G401 (cell line): ENCODE data around the gene SFRP2. TPM values are rescaled to one million over a fixed set of nuclear protein-coding genes. Genes with fewer than 3 reads are reported as not detected.

ENCODE experiments used
- DNase-seq: peaks from one replicate; pipeline ENCODE4 v3.0.0-alpha.2; 2015; ENCODE audit warnings: low spot score
- in situ Hi-C: cut with HindIII; loops from 2 replicates; pipeline ENCODE4 v1.10.0; 2016; ENCODE audit warnings: low sequenced_read_pairs, mixed read lengths
- total RNA-seq: library from RNA; depleted of rRNA; stranded (reverse); fragments of >200 nt; shearing (Covaris generic); gene quantifications from 2 replicates; pipeline ENCODE4 v1.2.3, GENCODE V29; 2014; rRNA removed

The SFRP2 gene
- total RNA-seq, 1 experiment from 2014 or later: not detected

GRCh38 chr4:153745651-153746050, 43.2 kb downstream of the SFRP2 start:
- in situ Hi-C loops: no loop called here

DNA sequence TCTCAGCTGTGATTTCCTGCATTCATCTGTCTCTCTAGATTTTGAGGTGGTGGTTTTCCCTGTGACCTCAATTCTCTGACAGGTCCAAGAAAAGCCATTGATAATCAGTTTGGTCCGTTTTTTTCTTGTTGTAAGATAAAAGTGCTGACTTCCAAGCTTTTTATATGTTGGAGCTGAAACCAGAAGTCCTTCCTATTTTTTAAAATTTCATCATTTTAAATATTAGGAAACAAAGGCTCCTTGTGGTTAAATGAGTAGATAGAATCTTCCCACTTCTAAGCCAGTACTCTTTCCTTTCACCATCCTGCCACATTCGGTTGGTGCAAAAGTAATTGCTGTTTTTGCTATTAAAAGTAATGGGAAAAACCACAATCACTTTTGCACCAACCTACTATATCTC, 47.3 kb downstream of the SFRP2 start:
- no peak for DNase-seq
- in situ Hi-C loops: no loop called here

More at GRCh38 chr4:153745651-153746050, 43.2 kb downstream of the SFRP2 start:
- DNase-seq: no peak

DNA sequence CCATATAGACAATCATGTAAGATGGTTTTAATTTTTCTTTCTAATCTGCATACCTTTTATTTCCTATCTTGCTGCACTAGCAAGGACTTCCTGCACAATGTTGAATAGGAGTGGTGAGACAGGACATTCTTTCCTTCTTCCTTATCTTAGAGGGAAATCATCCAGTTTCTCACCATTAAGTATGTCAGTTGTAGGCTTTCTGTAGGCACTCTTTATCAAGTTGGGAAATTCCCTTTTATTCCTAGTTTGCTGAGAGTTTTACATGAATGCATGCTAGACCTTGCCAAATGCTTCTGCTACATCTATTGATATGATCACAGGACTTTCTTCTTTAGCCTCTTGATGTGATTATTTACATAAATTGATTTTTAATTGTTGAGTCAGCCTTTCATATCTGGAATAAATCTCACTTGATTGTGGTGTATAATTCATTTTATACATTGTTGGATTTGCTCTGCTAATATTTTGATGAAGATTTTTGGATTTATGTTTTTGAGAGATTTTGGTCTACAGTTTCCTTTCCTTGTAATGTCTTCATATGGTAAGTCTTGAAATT, 52.9 kb downstream of the SFRP2 start:
- in situ Hi-C loops: no loop called here
- DNase-seq: no peak

DNA sequence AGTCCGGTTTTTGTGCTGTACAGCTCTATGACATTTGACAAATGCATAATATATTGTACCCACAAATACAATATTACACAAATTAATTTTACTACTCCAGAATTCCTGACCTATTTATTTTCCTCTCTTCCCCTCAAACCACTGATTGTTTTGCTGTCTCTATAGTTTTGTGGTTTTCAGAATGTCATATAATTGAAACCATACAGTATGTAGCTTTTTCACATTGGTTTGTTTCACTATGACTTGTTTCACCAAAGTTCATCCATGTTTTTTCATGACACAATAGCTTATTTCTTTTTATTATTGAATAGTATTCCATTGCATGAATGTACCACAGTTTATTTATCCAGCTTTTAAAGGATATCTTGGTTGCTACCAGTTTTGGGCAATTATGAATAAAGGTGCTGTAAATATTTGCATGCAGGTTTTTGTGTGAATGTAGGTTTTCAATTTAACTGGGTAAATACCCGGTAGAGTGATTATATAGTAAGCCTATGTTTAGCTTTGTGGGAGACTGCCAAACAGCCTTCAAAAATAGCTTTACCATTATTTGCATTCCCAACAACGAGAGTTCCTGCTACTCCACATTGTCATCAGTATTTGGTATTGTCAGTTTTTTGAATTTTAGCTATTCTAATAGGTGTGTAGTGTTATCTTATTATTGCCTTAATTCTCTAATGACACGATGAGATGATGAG, 55.0 kb downstream of the SFRP2 start:
- in situ Hi-C loops: no loop called here
- no peak for DNase-seq

DNA sequence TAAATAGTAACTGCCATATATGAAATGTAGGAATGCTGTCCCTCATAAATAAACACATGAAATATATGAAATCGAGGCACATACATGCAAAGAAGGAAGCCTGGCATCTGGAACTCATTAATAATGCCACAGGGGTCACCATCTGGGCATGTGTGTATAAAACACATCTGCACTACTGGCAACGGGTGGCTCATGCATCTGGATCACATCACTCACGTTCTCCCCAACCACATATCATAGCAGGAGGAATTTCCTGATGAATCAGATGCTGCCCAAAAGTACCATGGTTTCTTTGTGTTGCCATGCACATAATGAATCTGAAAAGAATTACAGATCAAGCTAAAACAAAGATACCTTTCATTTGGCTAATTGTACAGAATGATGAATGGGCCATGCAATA, 57.6 kb downstream of the SFRP2 start:
- in situ Hi-C loops: no loop called here

More for the DNA sequence above, 57.6 kb downstream of the SFRP2 start:
- no peak for DNase-seq

Other genes starting within 250 kb of the SFRP2 start
- gene TLR2, start 104.8 kb downstream of the SFRP2 start, total RNA-seq: not detected in 2 replicates
- not detected in 2 replicates for gene RNF175, start 29.1 kb downstream of the SFRP2 start, total RNA-seq